ENCODE measurements around the gene PALLD.

Gene PALLD

GRCh38 chr4:168880072-168880675 is 383.3 kb downstream of the PALLD start:
- H3K27ac ChIP-seq (ENCODE audit: poor library complexity, severe bottlenecking): no peak overlapping the region
- TF ChIP-seq, protein P1, sequence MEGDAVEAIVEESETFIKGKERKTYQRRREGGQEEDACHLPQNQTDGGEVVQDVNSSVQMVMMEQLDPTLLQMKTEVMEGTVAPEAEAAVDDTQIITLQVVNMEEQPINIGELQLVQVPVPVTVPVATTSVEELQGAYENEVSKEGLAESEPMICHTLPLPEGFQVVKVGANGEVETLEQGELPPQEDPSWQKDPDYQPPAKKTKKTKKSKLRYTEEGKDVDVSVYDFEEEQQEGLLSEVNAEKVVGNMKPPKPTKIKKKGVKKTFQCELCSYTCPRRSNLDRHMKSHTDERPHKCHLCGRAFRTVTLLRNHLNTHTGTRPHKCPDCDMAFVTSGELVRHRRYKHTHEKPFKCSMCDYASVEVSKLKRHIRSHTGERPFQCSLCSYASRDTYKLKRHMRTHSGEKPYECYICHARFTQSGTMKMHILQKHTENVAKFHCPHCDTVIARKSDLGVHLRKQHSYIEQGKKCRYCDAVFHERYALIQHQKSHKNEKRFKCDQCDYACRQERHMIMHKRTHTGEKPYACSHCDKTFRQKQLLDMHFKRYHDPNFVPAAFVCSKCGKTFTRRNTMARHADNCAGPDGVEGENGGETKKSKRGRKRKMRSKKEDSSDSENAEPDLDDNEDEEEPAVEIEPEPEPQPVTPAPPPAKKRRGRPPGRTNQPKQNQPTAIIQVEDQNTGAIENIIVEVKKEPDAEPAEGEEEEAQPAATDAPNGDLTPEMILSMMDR (IDR thresholded peaks at IDR 0.05; ENCODE audit: poor library complexity, severe bottlenecking): no peak
- ATAC-seq (ENCODE audit: low read depth) (no peak), DNase-seq (ENCODE audit: low spot score) (no peak)
- H3K4me1 ChIP-seq (ENCODE audit: insufficient read depth, poor library complexity, severe bottlenecking): peaks cover 14% of the 10 kb centered on the region
- H3K36me3 ChIP-seq (ENCODE audit: low read depth): peaks cover 80% of the 10 kb centered on the region
- no peaks in the 10 kb centered on the region for H3K27me3 ChIP-seq (ENCODE audit: insufficient read depth, poor library complexity, severe bottlenecking)
- H3K4me3 ChIP-seq (ENCODE audit: severe bottlenecking): no peak overlapping the region
- peaks cover 10% of the 10 kb centered on the region for H3K9me3 ChIP-seq (ENCODE audit: severe bottlenecking)

- Histone ChIP-seq H3K27ac (ENCODE audit: poor library complexity, severe bottlenecking) (no peak overlapping the region), H3K36me3 (ENCODE audit: low read depth) (peaks cover 86% of the 10 kb centered on the region), H3K27me3 (ENCODE audit: insufficient read depth, poor library complexity, severe bottlenecking) (no peaks in the 10 kb centered on the region), H3K9me3 (ENCODE audit: severe bottlenecking) (peaks cover 10% of the 10 kb centered on the region), H3K4me3 (ENCODE audit: severe bottlenecking) (no peak overlapping the region), H3K4me1 (ENCODE audit: insufficient read depth, poor library complexity, severe bottlenecking) (peaks cover 21% of the 10 kb centered on the region)
- ATAC-seq (ENCODE audit: low read depth) (no peak), DNase-seq (ENCODE audit: low spot score) (no peak)
- TF ChIP-seq, protein P1 (IDR thresholded peaks at IDR 0.05; ENCODE audit: poor library complexity, severe bottlenecking): no peak
Observed at GRCh38 chr4:168880811-168881595, 384.2 kb downstream of the PALLD start.

- no peak for DNase-seq (ENCODE audit: low spot score)
- H3K27me3 ChIP-seq (ENCODE audit: insufficient read depth, poor library complexity, severe bottlenecking): no peaks in the 10 kb centered on the region
- H3K4me3 ChIP-seq (ENCODE audit: severe bottlenecking): no peak overlapping the region
- TF ChIP-seq, protein P1 (IDR thresholded peaks at IDR 0.05; ENCODE audit: poor library complexity, severe bottlenecking): no peak
- peaks cover 89% of the 10 kb centered on the region for H3K36me3 ChIP-seq (ENCODE audit: low read depth)
- H3K4me1 ChIP-seq (ENCODE audit: insufficient read depth, poor library complexity, severe bottlenecking): peaks cover 24% of the 10 kb centered on the region
- peaks cover 10% of the 10 kb centered on the region for H3K9me3 ChIP-seq (ENCODE audit: severe bottlenecking)
- H3K27ac ChIP-seq (ENCODE audit: poor library complexity, severe bottlenecking): no peak overlapping the region
- peak; percentile 26; the same call in 1 of the 3 replicates for ATAC-seq (ENCODE audit: low read depth)
Observed at GRCh38 chr4:168881781-168882420, 385.0 kb downstream of the PALLD start.

- peaks cover 10% of the 10 kb centered on the region for H3K9me3 ChIP-seq (ENCODE audit: severe bottlenecking)
- peak; percentile 70; the same call in 2 of the 3 replicates for ATAC-seq (ENCODE audit: low read depth)
- no peak overlapping the region for H3K4me3 ChIP-seq (ENCODE audit: severe bottlenecking)
- TF ChIP-seq, protein P1 (IDR thresholded peaks at IDR 0.05; ENCODE audit: poor library complexity, severe bottlenecking): no peak
- DNase-seq (ENCODE audit: low spot score): no peak
- H3K27me3 ChIP-seq (ENCODE audit: insufficient read depth, poor library complexity, severe bottlenecking): no peaks in the 10 kb centered on the region
- H3K4me1 ChIP-seq (ENCODE audit: insufficient read depth, poor library complexity, severe bottlenecking): peaks cover 21% of the 10 kb centered on the region
- peaks cover 89% of the 10 kb centered on the region for H3K36me3 ChIP-seq (ENCODE audit: low read depth)
- peak overlapping the region; percentile 25 for H3K27ac ChIP-seq (ENCODE audit: poor library complexity, severe bottlenecking)
Observed at GRCh38 chr4:168882650-168883233, 385.9 kb downstream of the PALLD start.

All from RWPE2 (cell line).